Activated T-helper 1 cell treated with anti-CD3 and anti-CD28 coated beads, Interleukin-12 subunit alpha, Interleukin-12 subunit beta, Interleukin-2, Interleukin-4 antibody, amounts not matched to agents 30 ng/mL and 10 ng/mL and 1 ng/mL, durations not matched to agents 14 hours and 24 hours and 36 hours (primary cell): Measurements from ENCODE around the gene UQCC5. TPM values are rescaled to one million over a fixed set of nuclear protein-coding genes. Genes with fewer than 3 reads are reported as not detected.

ENCODE experiments used
- DNase-seq: peaks from one replicate; pipeline ENCODE4 v3.0.0; 2021; ENCODE audit warnings: low spot score
- H3K27ac Mint-ChIP-seq: one replicate; pipeline ENCODE4 v1.8.0; 2021; ENCODE audit warnings: mild to moderate bottlenecking, mixed read lengths
- H3K27me3 Mint-ChIP-seq: one replicate; pipeline ENCODE4 v1.8.0; 2022; ENCODE audit warnings: mild to moderate bottlenecking, moderate library complexity, mixed read lengths; ENCODE audit not compliant: insufficient read depth
- H3K36me3 Mint-ChIP-seq: one replicate; pipeline ENCODE4 v1.8.0; 2021; ENCODE audit warnings: low read depth, mixed read lengths
- H3K4me1 Mint-ChIP-seq: one replicate; pipeline ENCODE4 v1.8.0; 2021; ENCODE audit warnings: low read depth, mixed read lengths
- H3K4me3 Mint-ChIP-seq: one replicate; pipeline ENCODE4 v1.8.0; 2021; ENCODE audit warnings: mild to moderate bottlenecking, moderate library complexity, mixed read lengths
- H3K9me3 Mint-ChIP-seq: one replicate; pipeline ENCODE4 v1.8.0; 2021; ENCODE audit warnings: mixed read lengths
- intact Hi-C: fragments of 100-400 bp; cut with micrococcal nuclease; formaldehyde crosslinking; loops from one replicate; pipeline ENCODE4 v1.15.1; 2024
- total RNA-seq: library from RNA; stranded (reverse); gene quantifications from 2 replicates; pipeline ENCODE4 v1.2.3, GENCODE V29; 2022

The UQCC5 gene
- total RNA-seq, 1 donor from 2014 or later = 17.1 TPM

DNA sequence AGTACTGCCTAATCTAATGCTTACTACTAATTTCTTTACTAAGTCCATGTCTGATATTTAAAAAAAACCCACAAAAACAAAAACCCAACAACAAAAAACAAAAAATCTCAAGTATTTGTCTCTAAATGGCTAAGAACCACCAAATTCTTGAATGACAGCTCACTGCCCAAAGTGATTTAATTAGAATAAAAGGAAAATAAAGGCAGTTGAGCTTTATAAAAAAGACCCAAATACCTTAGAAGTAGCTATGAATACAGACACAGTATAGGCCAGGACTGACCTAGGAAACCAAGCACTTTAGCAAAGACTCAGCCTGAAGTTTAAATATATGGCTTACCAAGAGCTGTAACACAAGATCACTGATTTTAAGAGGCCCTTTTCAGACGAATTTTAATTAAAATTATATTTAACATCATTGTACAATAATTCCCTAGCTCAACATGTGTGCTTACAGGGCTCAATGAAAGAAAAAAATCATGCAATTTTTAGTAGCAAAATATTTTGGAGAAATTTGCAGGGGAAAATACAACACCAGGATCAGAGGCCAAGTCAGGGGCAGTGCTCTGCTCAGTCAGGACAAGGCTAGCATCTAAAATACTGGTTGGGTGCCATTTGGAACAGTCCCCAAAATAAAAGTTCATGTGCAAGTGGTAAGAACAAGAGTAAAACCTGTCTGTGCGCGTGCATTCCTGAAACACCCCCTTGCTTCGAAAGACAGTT lies 24.8 kb downstream of the UQCC5 start:
- Mint-ChIP-seq H3K4me3 (no peak overlapping the region), H3K27me3 (no peaks in the 10 kb centered on the region), H3K9me3 (no peaks in the 10 kb centered on the region), H3K27ac (no peak overlapping the region), H3K4me1 (no peaks in the 10 kb centered on the region), H3K36me3 (peaks cover 31% of the 10 kb centered on the region)
- DNase-seq = no peak
- intact Hi-C loops = no loop called here

DNA sequence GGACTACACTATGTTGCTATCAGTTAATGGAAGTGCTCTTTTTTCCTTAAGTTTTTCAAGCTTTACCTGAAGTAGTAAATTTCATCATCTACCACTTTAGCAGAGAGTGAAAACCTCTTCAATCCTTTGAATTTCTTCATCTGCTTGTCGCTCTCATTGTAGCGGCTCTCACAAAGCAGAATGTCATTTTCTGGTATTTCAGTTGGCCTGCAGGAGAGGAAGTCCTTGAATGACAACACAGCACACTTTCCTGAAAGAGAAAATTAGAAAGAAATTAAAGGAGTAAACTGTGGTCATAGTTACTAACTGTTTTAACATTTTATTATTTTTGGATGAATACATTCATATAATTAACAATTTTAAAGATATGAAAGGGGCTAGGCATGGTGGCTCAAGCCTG lies 27.6 kb downstream of the UQCC5 start:
- peaks cover 26% of the 10 kb centered on the region for H3K36me3 Mint-ChIP-seq
- H3K4me1 Mint-ChIP-seq = no peaks in the 10 kb centered on the region
- no peak for DNase-seq
- no peaks in the 10 kb centered on the region for H3K27me3 Mint-ChIP-seq
- intact Hi-C loops = no loop called here
- no peak overlapping the region for H3K27ac Mint-ChIP-seq
- H3K4me3 Mint-ChIP-seq = no peak overlapping the region
- no peaks in the 10 kb centered on the region for H3K9me3 Mint-ChIP-seq

DNA sequence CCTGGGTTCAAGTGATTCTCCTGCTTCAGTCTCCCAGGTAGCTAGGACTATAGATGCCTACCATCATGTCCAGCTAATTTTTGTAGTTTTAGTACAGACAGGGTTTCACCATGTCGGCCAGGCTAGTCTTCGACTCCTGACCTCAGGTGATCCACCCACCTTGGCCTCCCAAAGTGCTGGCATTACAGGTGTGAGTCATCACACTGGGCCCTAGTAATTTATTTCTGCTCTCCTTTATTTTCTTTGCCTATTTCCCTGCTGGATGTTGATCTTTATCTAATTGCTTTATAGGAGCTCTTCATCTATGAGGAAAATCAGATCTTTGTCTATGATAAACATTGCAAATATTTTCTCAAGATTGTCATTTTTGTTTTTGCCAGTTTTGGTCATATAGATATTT lies 31.7 kb downstream of the UQCC5 start:
- H3K4me1 Mint-ChIP-seq = no peaks in the 10 kb centered on the region
- no peaks in the 10 kb centered on the region for H3K9me3 Mint-ChIP-seq
- DNase-seq = no peak
- intact Hi-C loops = no loop called here
- peaks cover 15% of the 10 kb centered on the region for H3K36me3 Mint-ChIP-seq
- H3K4me3 Mint-ChIP-seq = no peak overlapping the region
- no peaks in the 10 kb centered on the region for H3K27me3 Mint-ChIP-seq
- H3K27ac Mint-ChIP-seq = no peak overlapping the region

DNA sequence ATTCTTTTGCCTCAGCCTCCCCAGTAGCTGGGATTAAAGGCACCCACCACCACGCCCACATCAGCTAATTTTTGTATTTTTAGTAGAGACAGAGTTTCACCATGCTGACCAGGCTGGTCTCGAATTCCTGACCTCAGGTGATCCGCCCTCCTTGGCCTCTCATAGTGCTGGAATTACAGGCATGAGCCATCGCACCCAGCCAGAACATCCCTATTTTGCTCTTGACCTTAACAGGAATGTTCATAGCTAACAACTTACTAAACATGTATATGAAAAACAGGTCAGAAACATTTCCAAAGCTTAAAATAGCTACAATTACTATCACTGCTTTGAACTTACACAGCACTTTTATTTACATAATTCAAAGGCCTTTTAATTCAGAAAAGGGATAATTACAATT lies 33.7 kb downstream of the UQCC5 start:
- DNase-seq = no peak
- H3K9me3 Mint-ChIP-seq = no peaks in the 10 kb centered on the region
- H3K4me3 Mint-ChIP-seq = no peak overlapping the region
- no peaks in the 10 kb centered on the region for H3K4me1 Mint-ChIP-seq
- peaks cover 21% of the 10 kb centered on the region for H3K36me3 Mint-ChIP-seq
- no peak overlapping the region for H3K27ac Mint-ChIP-seq
- intact Hi-C loops = no loop called here
- H3K27me3 Mint-ChIP-seq = no peaks in the 10 kb centered on the region

GRCh38 chr3:52572221-52572620 lies 35.8 kb downstream of the UQCC5 start:
- peaks cover 32% of the 10 kb centered on the region for H3K36me3 Mint-ChIP-seq
- H3K4me3 Mint-ChIP-seq = no peak overlapping the region
- no peaks in the 10 kb centered on the region for H3K9me3 Mint-ChIP-seq
- no peak overlapping the region for H3K27ac Mint-ChIP-seq
- no peak for DNase-seq
- H3K27me3 Mint-ChIP-seq = no peaks in the 10 kb centered on the region
- no peaks in the 10 kb centered on the region for H3K4me1 Mint-ChIP-seq
- intact Hi-C loops = no loop called here

DNA sequence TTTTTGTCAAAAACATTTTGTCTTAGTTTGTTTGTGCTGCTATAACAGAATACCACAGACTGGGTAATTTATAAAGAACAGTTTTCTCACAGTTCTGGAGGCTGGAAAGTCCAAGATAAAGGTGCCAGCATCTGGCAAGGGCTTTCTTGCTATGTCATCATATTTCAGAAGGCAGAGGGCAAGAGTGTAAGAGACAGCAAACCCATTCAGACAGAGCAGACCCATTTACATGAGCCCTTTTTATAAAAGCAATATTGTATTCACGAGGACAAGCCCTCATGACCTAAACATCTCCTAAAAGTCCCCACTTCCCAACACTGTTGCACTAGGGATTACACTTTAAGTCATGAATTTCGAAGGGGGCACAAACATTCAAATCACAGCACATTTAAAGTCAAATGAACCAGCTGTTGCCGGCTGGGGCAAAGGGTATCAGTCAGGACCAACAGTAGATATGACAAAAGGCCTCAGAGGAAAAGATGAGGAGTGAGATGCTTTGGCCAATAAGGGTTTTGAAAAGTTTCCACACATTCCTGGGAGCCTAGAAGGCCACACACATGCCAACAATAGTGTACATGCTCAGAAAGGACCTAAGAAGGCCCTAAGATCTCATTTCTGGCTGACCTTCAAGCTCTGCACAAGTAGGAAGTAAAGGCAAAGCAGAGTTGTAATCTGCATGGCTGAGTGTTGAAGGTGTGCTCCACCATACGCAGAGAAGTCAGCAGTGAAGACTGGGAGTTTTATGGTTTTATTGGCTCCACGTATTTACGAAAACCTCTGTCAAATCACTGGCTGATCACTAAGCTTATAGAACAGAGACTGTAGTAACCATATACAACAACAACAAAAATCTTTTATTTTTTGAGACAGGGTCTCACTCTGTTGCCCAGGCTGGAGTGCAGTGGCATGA lies 37.9 kb downstream of the UQCC5 start:
- no peaks in the 10 kb centered on the region for H3K9me3 Mint-ChIP-seq
- no peaks in the 10 kb centered on the region for H3K4me1 Mint-ChIP-seq
- no peak overlapping the region for H3K4me3 Mint-ChIP-seq
- DNase-seq = no peak
- no peaks in the 10 kb centered on the region for H3K27me3 Mint-ChIP-seq
- no peak overlapping the region for H3K27ac Mint-ChIP-seq
- intact Hi-C loops = no loop called here
- H3K36me3 Mint-ChIP-seq = peaks cover 45% of the 10 kb centered on the region

Other genes starting within 250 kb of the UQCC5 start
- gene GLYCTK, start 248.8 kb upstream of the UQCC5 start, total RNA-seq = 17.0 and 18.3 TPM in 2 replicates
- 12.1 and 12.2 TPM in 2 replicates for gene DNAH1, start 220.3 kb upstream of the UQCC5 start, total RNA-seq
- gene BAP1, start 126.6 kb upstream of the UQCC5 start, total RNA-seq = 104 and 113 TPM in 2 replicates
- 11.1 and 11.4 TPM in 2 replicates for gene PHF7, start 125.9 kb upstream of the UQCC5 start, total RNA-seq
- gene SEMA3G, start 91.5 kb upstream of the UQCC5 start, total RNA-seq = 0.13 TPM in 1 of 2 replicates, not detected in the other
- gene TNNC1, start 82.6 kb upstream of the UQCC5 start, total RNA-seq = 0.32 and 0.67 TPM in 2 replicates
- 72.0 and 74.2 TPM in 2 replicates for gene NISCH, start 81.0 kb upstream of the UQCC5 start, total RNA-seq
- 0.05 and 0.16 TPM in 2 replicates for gene STAB1, start 41.3 kb upstream of the UQCC5 start, total RNA-seq
- gene NT5DC2, start 2.7 kb upstream of the UQCC5 start, total RNA-seq = 60.8 and 61.7 TPM in 2 replicates
- gene PBRM1, start 149.3 kb downstream of the UQCC5 start, total RNA-seq = 68.6 and 68.8 TPM in 2 replicates
- 241 and 245 TPM in 2 replicates for gene GNL3, start 149.4 kb downstream of the UQCC5 start, total RNA-seq
- gene GLT8D1, start 169.2 kb downstream of the UQCC5 start, total RNA-seq = 33.9 and 40.6 TPM in 2 replicates
- 122 and 132 TPM in 2 replicates for gene SPCS1, start 169.5 kb downstream of the UQCC5 start, total RNA-seq
- 27.8 and 32.9 TPM in 2 replicates for gene NEK4, start 234.3 kb downstream of the UQCC5 start, total RNA-seq
- gene ITIH1, start 241.0 kb downstream of the UQCC5 start, total RNA-seq = not detected in 2 replicates